Thymus (tissue), 11 donors: ENCODE data around the gene SCAI. TPM values are rescaled to one million over a fixed set of nuclear protein-coding genes. Genes with fewer than 3 reads are reported as not detected.

Experiments used
- DNase-seq, 9 donors: peaks; one replicate each; pipeline ENCODE4 v3.0.0-alpha.2; 2013; ENCODE audit warnings: low spot score in 9 of 9, low read depth in 6 of 9, missing footprints in 1 of 9
- H3K27ac ChIP-seq, 2 donors: one replicate each; pipeline ENCODE4 v1.5.1; 2013; ENCODE audit warnings: control low read depth in 1 of 2, low read depth in 1 of 2, low read length in 1 of 2, mild to moderate bottlenecking in 1 of 2, moderate library complexity in 1 of 2
- H3K27me3 ChIP-seq, 2 donors: one replicate each; pipeline ENCODE4 v1.5.1; 2013; ENCODE audit warnings: low read length in 1 of 2; ENCODE audit not compliant: control insufficient read depth in 2 of 2, insufficient read depth in 1 of 2
- H3K36me3 ChIP-seq, 2 donors: one replicate each; pipeline ENCODE4 v1.5.1; 2013; ENCODE audit warnings: low read length in 1 of 2, mild to moderate bottlenecking in 1 of 2, moderate library complexity in 1 of 2; ENCODE audit not compliant: control insufficient read depth in 2 of 2, insufficient read depth in 2 of 2
- H3K4me1 ChIP-seq, 2 donors: one replicate each; pipeline ENCODE4 v1.5.1; 2013; ENCODE audit warnings: low read length in 2 of 2; ENCODE audit not compliant: control insufficient read depth in 2 of 2, insufficient read depth in 2 of 2
- H3K4me3 ChIP-seq, 2 donors: one replicate each; pipeline ENCODE4 v1.5.1; 2013; ENCODE audit warnings: low read length in 2 of 2, control low read depth in 1 of 2, mild to moderate bottlenecking in 1 of 2
- H3K9me3 ChIP-seq, 2 donors: one replicate each; pipeline ENCODE4 v1.5.1; 2013; ENCODE audit warnings: low read length in 1 of 2, mild to moderate bottlenecking in 1 of 2; ENCODE audit not compliant: control insufficient read depth in 2 of 2, insufficient read depth in 1 of 2
- WGBS: extraction: QIAGEN DNeasy Blood & Tissue Kit; methylation state at CpG from one replicate; pipeline ENCODE4 v1.1.7; 2013; 5-methylcytosine and 5-hydroxymethylcytosine counted together
- polyA plus RNA-seq: library from polyadenylated mRNA; stranded (reverse); fragments of 200-250 nt; gene quantifications from one replicate; pipeline ENCODE4 v1.2.3, GENCODE V29; 2013
- total RNA-seq: library from RNA; stranded (reverse); fragments of 120-200 nt; gene quantifications from one replicate; pipeline ENCODE4 v1.2.4, GENCODE V29; 2013
- donor health status: healthy.

The SCAI gene
- total and polyA plus RNA-seq, 2 donors: 9.4 to 23.5 TPM

- H3K36me3 ChIP-seq: peaks cover 20 to 29% of the 10 kb centered on the region in 2 donors
- H3K4me3 ChIP-seq: no peak overlapping the region
- peaks cover 10 to 32% of the 10 kb centered on the region in 2 donors for H3K9me3 ChIP-seq
- no peaks in the 10 kb centered on the region for H3K27me3 ChIP-seq
- no peaks in the 10 kb centered on the region for H3K4me1 ChIP-seq
- H3K27ac ChIP-seq: no peak overlapping the region
- no peak for DNase-seq
- WGBS: 96% methylated on average over 2 of the region's 2 CpGs
Measured at GRCh38 chr9:125079931-125080330, 63.4 kb downstream of the SCAI start.

GRCh38 chr9:125075997-125076396 is 67.3 kb downstream of the SCAI start:
- Histone ChIP-seq H3K27ac (no peak overlapping the region), H3K27me3 (no peaks in the 10 kb centered on the region), H3K36me3 (peaks cover 0 to 2% of the 10 kb centered on the region in 2 donors), H3K4me3 (no peak overlapping the region), H3K9me3 (peaks cover 0 to 2% of the 10 kb centered on the region in 2 donors), H3K4me1 (no peaks in the 10 kb centered on the region)
- 98% methylated on average over 7 of the region's 7 CpGs for WGBS
- DNase-seq: no peak

- DNase-seq: no peak
- no peaks in the 10 kb centered on the region for H3K9me3 ChIP-seq
- H3K27ac ChIP-seq: no peak overlapping the region
- no peaks in the 10 kb centered on the region for H3K4me1 ChIP-seq
- WGBS: over 99% methylated on average over 2 of the region's 2 CpGs
- H3K4me3 ChIP-seq: no peak overlapping the region
- peaks cover 0 to 9% of the 10 kb centered on the region in 2 donors for H3K36me3 ChIP-seq
- H3K27me3 ChIP-seq: no peaks in the 10 kb centered on the region
Measured at GRCh38 chr9:125074976-125075375, 68.4 kb downstream of the SCAI start.

- no peaks in the 10 kb centered on the region for H3K4me1 ChIP-seq
- H3K27me3 ChIP-seq: no peaks in the 10 kb centered on the region
- H3K36me3 ChIP-seq: peaks cover 3 to 15% of the 10 kb centered on the region in 2 donors
- H3K4me3 ChIP-seq: no peak overlapping the region
- no peaks in the 10 kb centered on the region for H3K9me3 ChIP-seq
- no peak for DNase-seq
- WGBS: 84% methylated on average over 10 of the region's 10 CpGs
- H3K27ac ChIP-seq: peak overlapping the region in 1 of 2 donors; percentile 1
Measured at GRCh38 chr9:125066839-125067619, 76.3 kb downstream of the SCAI start.

- Histone ChIP-seq H3K4me1 (no peaks in the 10 kb centered on the region), H3K4me3 (no peak overlapping the region), H3K27me3 (no peaks in the 10 kb centered on the region), H3K27ac (no peak overlapping the region), H3K9me3 (no peaks in the 10 kb centered on the region), H3K36me3 (peaks cover 11 to 25% of the 10 kb centered on the region in 2 donors)
- WGBS: 98% methylated on average over 3 of the region's 3 CpGs
- no peak for DNase-seq
Measured at GRCh38 chr9:125061391-125061790, 81.9 kb downstream of the SCAI start.

- Histone ChIP-seq H3K9me3 (peaks cover 0 to 5% of the 10 kb centered on the region in 2 donors), H3K4me1 (no peaks in the 10 kb centered on the region), H3K36me3 (peaks cover 27 to 43% of the 10 kb centered on the region in 2 donors), H3K27ac (no peak overlapping the region), H3K4me3 (no peak overlapping the region), H3K27me3 (no peaks in the 10 kb centered on the region)
- WGBS: 89% methylated on average over 5 of the region's 5 CpGs
- DNase-seq: peak in 1 of 9 donors; percentile 12
Measured at GRCh38 chr9:125049212-125050049, 93.9 kb downstream of the SCAI start.

- no peak for DNase-seq
- Histone ChIP-seq H3K9me3 (peaks cover 0 to 5% of the 10 kb centered on the region in 2 donors), H3K4me1 (no peaks in the 10 kb centered on the region), H3K4me3 (no peak overlapping the region), H3K27me3 (no peaks in the 10 kb centered on the region), H3K27ac (no peak overlapping the region), H3K36me3 (peaks cover 29 to 41% of the 10 kb centered on the region in 2 donors)
- WGBS: 89% methylated on average over 6 of the region's 6 CpGs
Measured at GRCh38 chr9:125043631-125044030, 99.7 kb downstream of the SCAI start.

- peaks cover 0 to 5% of the 10 kb centered on the region in 2 donors for H3K9me3 ChIP-seq
Measured at GRCh38 chr9:125043148-125043547, 100.2 kb downstream of the SCAI start.

GRCh38 chr9:125038166-125038565 is 105.2 kb downstream of the SCAI start:
- Histone ChIP-seq H3K36me3 (peaks cover 0 to 16% of the 10 kb centered on the region in 2 donors), H3K27me3 (no peaks in the 10 kb centered on the region), H3K4me1 (no peaks in the 10 kb centered on the region), H3K4me3 (no peak overlapping the region), H3K27ac (no peak overlapping the region), H3K9me3 (no peaks in the 10 kb centered on the region)
- DNase-seq: no peak
- WGBS: 87% methylated on average over 2 of the region's 2 CpGs

More at GRCh38 chr9:125043148-125043547, 100.2 kb downstream of the SCAI start:
- 97% methylated on average over 3 of the region's 3 CpGs for WGBS
- no peak overlapping the region for H3K4me3 ChIP-seq
- no peak overlapping the region for H3K27ac ChIP-seq
- peaks cover 28 to 40% of the 10 kb centered on the region in 2 donors for H3K36me3 ChIP-seq
- no peaks in the 10 kb centered on the region for H3K4me1 ChIP-seq
- no peaks in the 10 kb centered on the region for H3K27me3 ChIP-seq
- DNase-seq: no peak
